HG02642 (cell line): Measurements from ENCODE around the gene ETV2.
A peak's percentile ranks its signal among the peaks of the same experiment; 100 is the strongest.
"Not testable (repeated sequence)": the region's sequence is repeated elsewhere in the genome, so short reads cannot be mapped to it uniquely, and the experiment has no call there.

Experiments
- ATAC-seq: cut with Tn5 transposase; IDR thresholded peaks from one replicate; pipeline ENCODE4 v1.9.1; 2021; ENCODE audit warnings: mild to moderate bottlenecking; ENCODE audit not compliant: unreplicated experiment, poor library complexity

The ETV2 gene

GRCh38 chr19:35654828-35655227 lies 13.3 kb downstream of the ETV2 start:
- ATAC-seq, result not testable (repeated sequence)

- ATAC-seq, result no peak
These were observed 14.1 kb downstream of the ETV2 start for GRCh38 chr19:35655600-35655999.

DNA sequence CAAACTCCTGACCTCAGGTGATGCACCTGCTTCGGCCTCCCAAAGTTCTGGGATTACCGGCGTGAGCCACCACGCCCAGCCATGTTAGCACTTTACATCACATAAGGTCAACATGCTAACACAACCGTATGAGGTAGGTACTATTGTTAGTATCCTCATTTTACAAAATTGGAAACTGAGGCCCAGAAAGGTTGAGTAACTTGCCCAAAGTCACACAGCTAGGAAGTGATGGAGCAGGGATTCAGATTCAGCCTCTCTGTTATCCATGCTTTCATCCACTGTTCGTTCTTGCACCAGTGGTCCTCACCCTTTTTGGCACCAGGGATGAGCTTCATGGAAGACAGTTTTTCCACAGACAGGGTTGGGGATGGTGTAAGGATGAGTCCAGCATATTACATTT lies 15.2 kb downstream of the ETV2 start:
- no peak for ATAC-seq

- no peak for ATAC-seq
These were observed 16.6 kb downstream of the ETV2 start for GRCh38 chr19:35657904-35658700.

DNA sequence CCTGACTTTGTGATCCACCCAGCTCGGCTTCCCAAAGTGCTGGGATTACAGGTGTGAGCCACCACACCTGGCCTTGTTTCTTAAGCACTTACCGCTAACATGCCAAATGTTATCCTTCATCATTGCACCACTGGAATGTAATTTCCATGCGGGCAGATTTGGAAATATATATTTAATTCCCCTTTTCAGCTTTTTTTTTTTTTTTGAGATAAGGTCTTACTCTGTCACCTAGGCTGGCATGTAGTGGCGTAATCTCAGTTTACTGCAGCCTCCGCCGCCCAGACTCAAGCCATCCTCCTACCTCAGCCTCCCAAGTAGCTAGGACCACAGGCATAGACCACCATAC lies 20.4 kb downstream of the ETV2 start:
- no peak for ATAC-seq

GRCh38 chr19:35663981-35664380 lies 22.4 kb downstream of the ETV2 start:
- ATAC-seq, result no peak

DNA sequence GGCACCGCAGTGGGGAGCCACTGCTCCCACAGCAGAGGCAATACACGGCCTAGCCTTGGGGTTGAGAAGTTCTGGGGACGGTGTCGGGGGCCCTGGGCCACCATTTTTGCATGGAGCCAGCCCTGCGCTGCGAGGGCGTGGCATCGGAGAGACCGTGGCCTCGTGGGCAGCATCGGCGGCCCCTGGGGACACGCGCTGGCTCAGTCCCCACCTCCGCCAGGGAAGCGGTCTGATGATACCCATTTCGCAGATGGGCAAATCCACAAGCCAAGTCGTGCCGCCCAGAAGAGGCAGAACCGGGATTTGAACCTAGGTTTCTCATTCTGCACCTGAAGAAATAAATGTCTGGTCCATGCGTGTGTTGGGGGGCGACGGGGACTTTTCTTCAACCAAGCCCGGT lies 23.6 kb downstream of the ETV2 start:
- ATAC-seq, result no peak

DNA sequence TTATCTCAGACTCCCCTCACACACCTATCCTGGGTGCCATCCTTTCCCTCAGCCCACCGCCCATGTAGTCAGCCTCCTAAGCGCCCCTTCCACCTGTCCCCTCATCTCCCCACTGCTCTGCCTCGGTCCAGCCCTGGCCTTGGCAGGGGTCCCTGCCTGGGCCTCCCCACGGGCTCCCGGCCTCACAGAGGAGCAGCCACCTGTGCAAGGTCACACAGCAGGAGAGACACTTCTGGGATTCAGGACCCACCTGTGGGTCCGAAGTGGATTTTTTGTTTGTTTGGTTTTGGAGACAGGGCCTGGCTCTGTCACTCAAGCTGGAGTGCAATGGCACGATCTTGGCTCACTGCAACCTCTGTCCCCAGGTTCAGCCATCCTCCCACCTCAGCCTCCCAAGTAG lies 24.1 kb downstream of the ETV2 start:
- no peak for ATAC-seq

- no peak for ATAC-seq
These were observed 24.8 kb downstream of the ETV2 start, which contains the start of gene UPK1A for GRCh38 chr19:35666251-35666913. UPK1A (plus strand) TSS chr19:35666517; CDS start chr19:35666813, 296 bp downstream.

GRCh38 chr19:35669566-35669965 lies 28.0 kb downstream of the ETV2 start:
- no peak for ATAC-seq

GRCh38 chr19:35669974-35670373 lies 28.4 kb downstream of the ETV2 start:
- ATAC-seq, result no peak

DNA sequence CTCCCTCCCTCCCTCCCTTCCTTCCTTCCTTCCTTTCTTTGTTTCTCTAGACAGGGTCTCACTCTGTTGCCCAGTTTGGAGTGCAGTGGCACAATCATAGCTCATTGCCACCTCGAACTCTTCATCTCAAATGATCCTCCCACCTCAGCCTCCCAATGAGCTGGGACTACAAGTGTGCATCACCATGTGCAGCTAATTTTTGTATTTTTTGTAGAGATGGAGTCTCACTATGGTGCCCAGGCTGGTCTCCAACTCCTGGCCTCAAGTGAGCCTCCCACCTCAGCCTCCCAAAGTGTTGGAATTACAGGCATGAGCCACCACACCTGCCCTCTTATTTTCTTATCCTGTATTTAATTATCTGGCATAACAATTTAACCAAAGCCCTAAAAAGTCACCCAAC lies 29.1 kb downstream of the ETV2 start:
- no peak for ATAC-seq

GRCh38 chr19:35671818-35672217 lies 30.3 kb downstream of the ETV2 start:
- ATAC-seq, result no peak

- no peak for ATAC-seq
These were observed 31.7 kb downstream of the ETV2 start for GRCh38 chr19:35673121-35673804.

- no peak for ATAC-seq
These were observed 34.1 kb downstream of the ETV2 start for GRCh38 chr19:35675589-35676140.

- ATAC-seq, result no peak
These were observed 48.3 kb downstream of the ETV2 start for GRCh38 chr19:35689836-35690235.

GRCh38 chr19:35691106-35691505 lies 49.6 kb downstream of the ETV2 start:
- ATAC-seq, result not testable (repeated sequence)

DNA sequence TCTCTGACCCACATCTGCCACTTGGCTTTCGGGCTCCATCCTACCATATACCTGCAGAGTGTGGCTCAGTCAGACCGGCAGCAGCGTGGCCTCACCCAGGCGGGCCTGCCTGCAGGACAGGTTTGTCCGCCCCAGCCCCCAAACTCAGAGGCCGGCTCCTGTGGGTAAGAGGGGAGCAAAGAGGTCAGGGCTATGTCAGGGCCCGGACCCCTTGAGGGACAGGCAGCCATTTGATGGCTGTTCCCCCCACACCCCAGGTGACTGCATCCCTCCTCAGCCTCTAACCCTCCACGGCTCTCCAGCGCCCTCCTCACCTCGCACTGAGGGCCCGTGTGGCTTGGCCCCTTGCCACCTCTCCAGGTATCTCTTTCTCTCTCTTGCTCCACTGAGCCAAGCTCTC lies 50.5 kb downstream of the ETV2 start:
- no peak for ATAC-seq

GRCh38 chr19:35693422-35693821 lies 51.9 kb downstream of the ETV2 start:
- ATAC-seq, result peak; percentile 10

DNA sequence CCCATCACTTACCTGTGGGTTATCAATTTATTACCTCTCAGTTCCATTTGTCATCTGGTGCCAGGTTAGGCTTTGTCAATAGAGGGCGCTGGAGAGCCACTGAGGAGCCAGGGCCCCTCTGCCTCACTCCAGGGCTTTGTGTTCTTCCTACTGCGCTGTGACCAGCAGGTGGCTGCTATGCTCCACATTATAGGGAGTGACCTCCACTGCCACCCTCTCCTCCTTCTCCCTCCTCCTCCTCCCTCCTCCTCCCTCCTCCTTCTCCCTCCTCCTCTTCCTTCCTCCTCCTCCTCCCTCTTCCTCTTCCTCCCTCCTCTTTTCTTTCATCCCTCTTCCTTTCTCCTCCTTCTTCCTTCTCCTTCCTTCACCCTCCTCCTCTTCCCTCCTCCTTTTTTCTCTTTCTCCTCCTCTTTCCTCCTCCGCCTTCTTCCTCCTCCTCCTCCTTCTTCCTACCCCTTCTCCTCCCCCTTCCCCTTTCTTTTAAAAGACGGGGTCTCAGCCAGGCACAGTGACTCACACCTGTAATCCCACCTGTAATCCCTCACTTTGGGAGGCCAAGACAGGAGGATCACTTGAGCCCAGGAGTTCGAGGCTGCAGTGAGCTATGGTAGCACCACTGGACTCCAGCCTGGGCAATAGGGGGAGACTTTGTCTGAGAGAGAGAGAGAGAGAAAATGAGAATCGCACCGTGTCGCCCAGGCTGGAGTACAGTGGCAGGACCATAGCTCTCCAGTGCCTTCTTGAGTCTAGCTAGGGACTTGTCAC lies 52.5 kb downstream of the ETV2 start:
- peak; percentile 84 for ATAC-seq
